GM12801 (cell line): ENCODE results near the gene LDLRAD1.

Source experiments
- TF ChIP-seq, protein P1 (sequence below): IDR thresholded peaks from one replicate; pipeline ENCODE4 v1.5.1; 2011; ENCODE audit warnings: control low read depth; ENCODE audit not compliant: insufficient read length; ENCODE audit errors: extremely low read depth

The LDLRAD1 gene

DNA sequence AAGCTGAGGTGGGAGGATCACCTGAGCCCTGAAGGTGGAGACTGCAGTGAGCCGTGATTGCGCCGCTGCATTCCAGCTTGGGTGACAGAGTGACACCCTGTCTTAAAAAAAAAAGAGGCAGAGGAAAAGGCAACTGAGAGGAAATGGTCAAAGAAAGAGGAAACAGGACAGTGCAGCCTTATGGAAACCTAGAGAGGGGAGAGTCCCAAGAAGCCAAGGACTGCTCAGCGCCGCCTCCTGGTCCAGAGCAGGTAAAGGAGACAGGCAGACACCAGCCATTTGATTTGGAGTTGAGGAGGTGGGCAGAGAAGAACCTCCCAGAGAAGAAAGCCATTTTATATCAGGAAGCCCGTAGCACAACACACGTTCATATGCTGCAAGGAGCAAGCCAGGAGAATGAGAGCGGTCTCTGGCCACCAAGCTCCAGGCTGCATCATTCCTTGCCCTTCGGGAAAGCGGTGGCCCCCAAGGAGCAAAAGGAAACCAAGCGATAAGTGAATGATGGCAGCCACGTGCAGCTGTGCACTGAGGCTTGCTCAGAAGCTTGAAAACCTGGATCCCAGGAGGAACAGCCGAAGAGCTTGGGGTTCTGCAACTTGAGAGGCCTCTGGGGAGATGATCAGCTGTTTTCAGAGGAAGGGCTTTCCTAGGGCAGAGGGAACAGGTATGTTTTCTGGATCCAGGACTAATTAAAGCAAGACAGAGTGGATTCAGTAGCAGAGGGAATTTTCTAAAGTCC is 38.1 kb downstream of the LDLRAD1 start:
- TF ChIP-seq, protein P1, sequence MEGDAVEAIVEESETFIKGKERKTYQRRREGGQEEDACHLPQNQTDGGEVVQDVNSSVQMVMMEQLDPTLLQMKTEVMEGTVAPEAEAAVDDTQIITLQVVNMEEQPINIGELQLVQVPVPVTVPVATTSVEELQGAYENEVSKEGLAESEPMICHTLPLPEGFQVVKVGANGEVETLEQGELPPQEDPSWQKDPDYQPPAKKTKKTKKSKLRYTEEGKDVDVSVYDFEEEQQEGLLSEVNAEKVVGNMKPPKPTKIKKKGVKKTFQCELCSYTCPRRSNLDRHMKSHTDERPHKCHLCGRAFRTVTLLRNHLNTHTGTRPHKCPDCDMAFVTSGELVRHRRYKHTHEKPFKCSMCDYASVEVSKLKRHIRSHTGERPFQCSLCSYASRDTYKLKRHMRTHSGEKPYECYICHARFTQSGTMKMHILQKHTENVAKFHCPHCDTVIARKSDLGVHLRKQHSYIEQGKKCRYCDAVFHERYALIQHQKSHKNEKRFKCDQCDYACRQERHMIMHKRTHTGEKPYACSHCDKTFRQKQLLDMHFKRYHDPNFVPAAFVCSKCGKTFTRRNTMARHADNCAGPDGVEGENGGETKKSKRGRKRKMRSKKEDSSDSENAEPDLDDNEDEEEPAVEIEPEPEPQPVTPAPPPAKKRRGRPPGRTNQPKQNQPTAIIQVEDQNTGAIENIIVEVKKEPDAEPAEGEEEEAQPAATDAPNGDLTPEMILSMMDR, result no peak

DNA sequence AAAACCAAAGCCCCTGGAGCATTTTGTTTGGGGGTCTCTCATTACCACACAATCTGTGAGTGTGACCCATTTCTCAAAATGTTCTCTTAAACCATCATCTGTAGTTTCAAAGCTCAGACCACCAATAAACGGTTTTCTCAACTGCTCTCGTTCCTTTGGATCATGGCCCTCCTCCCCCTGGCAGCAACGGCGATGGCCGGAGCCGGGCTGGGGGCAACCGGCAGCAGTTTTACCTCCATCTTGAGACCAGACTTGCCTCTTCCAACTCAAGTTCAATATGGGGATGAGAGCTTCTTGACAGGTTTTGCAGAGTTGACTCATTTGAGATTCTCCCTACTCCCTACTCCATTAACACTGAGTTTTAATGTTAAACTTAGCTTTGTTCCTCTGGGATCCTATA is 42.1 kb downstream of the LDLRAD1 start:
- TF ChIP-seq, protein P1, result no peak

GRCh38 chr1:53971718-53972117 is 46.3 kb downstream of the LDLRAD1 start:
- TF ChIP-seq, protein P1, result no peak

GRCh38 chr1:53968125-53968513 is 49.9 kb downstream of the LDLRAD1 start:
- TF ChIP-seq, protein P1, result no peak

DNA sequence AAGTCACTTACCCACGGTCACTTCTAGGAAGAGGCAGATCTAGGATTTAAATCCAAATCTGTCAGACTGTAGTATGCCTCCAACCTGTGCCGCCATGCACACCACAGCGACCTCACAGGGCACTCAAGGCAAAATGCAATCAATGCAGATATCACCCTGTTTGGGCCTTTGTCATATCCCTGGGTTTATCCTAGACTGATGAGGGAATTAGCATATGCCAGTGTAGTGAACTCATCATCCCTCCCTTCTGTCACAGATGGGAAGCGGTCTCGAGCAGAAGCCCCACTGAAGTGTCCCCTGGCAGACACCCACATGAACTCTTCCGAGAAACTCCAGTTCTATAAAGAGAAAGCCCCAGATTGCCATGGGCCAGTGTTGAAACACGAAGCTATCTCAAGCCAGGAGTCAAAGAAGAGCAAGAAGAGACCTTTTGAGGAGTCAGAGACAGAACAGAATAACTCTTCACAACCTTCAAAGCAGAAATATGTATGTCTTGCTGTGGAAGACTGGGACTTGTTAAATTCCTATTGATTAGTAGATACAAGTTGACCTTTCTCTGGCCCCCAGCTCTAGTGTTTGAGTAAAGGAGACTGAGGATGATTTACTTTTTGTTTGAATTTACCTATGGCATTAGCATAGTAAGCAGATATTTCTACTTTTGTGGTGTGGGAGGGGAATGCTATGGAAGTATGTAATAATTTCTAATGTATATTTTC is 50.4 kb downstream of the LDLRAD1 start:
- TF ChIP-seq, protein P1, result no peak

DNA sequence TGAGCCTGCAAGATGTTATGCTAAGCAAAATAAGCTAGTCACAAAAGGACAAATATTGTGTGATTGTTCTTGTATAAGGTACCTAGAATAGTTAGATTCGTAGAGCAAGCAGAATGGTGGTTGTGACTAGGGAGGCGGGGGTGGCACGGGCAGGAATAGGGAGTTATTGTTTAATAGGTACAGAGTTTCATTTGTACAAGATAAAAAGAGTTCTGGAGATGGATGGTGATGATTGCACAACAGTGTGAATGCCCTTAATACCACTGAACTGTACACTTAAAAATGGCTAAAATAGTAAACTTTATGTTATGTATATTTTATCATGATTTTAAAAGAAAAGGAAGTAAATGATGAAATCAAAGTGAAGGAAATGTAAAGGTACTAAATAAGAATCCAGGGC is 51.2 kb downstream of the LDLRAD1 start:
- TF ChIP-seq, protein P1, result no peak

DNA sequence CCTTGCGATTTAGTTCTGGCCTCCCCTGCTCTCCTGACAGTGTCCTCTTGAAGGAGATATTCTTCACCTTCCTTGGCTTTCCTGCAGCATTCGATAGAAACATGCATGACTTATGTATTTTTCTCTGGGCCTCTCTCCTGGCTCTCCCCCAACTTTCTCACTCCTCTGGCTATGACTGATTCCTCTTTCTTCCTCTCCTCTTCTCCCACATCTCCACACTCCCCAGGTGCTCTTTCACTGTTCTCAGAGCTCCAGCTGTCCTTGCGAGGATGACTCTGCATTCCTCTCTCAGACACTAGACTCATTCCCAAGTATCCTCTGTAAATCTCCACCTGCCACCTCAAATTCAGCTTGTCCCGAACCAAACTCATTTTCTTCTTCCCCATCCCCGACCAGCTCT is 53.9 kb downstream of the LDLRAD1 start:
- TF ChIP-seq, protein P1, result no peak
